GM12874 (cell line): ENCODE measurements around the gene FBXO30.

ENCODE experiments used
- CTCF ChIP-seq: IDR thresholded peaks from 2 replicates; pipeline ENCODE4 v1.5.1; 2011; ENCODE audit warnings: low read depth, mild to moderate bottlenecking, control low read depth, low read length, moderate library complexity; ENCODE audit not compliant: insufficient read depth

The FBXO30 gene

GRCh38 chr6:145845557-145845956, 31.0 kb upstream of the FBXO30 start:
- TF ChIP-seq CTCF, result no peak

- TF ChIP-seq CTCF, result no peak
These were observed 30.4 kb upstream of the FBXO30 start for GRCh38 chr6:145844933-145845540.

GRCh38 chr6:145842693-145843546, 28.3 kb upstream of the FBXO30 start:
- no peak for TF ChIP-seq CTCF

- no peak for TF ChIP-seq CTCF
These were observed 27.1 kb upstream of the FBXO30 start for GRCh38 chr6:145841668-145842067.

DNA sequence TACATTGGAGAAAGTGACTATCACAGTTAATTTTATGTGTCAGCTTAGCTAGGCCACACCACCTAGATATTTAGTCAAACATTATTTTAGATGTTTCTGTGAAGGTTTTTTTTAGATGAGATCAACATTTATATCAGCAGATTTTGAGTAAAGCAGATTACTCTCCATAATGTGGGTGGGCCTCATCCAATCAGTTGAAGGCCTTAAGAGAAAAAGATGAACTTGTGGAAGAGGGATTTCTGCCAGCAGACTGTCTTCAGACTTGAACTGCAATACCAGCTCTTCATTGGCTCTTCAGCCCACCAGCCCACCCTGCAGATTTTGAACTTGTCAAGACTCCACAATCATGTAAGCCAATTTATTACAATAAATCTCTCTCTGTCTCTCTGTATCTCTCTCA, 25.1 kb upstream of the FBXO30 start:
- no peak for TF ChIP-seq CTCF

DNA sequence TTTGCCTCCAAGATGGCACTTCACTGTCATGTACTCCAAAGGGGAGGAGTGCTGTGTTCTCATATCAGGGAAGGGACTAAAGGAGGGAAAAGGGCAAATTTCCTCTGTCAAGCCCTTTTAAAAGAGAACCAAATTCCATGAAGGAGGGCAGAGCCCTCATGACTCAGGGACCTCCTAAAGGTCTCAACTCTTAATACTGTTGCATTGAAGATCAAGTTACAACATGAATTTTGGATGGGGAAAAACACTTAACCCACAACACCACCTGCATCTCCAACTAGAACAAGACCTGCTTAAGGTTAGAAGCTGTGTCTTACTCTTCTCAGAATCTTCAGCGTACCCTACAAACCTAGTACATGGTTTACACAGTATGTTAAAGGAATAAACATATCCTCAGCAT, 23.7 kb upstream of the FBXO30 start:
- no peak for TF ChIP-seq CTCF

- TF ChIP-seq CTCF, result no peak
These were observed 22.2 kb upstream of the FBXO30 start for GRCh38 chr6:145836772-145837171.
